GM12891 (cell line): ENCODE measurements around the gene COL12A1.

Experiments used
- POLR2A ChIP-seq: IDR thresholded peaks from 2 replicates; pipeline ENCODE4 v1.6.1; 2011; ENCODE audit warnings: low read depth, low read length, control low read depth
- POLR2AphosphoS5 ChIP-seq: IDR thresholded peaks from 2 replicates; pipeline ENCODE4 v1.6.1; 2011; ENCODE audit warnings: low read depth, low read length, control low read depth
- TAF1 ChIP-seq: IDR thresholded peaks from 2 replicates; pipeline ENCODE4 v1.6.1; 2011; ENCODE audit warnings: low read depth, low read length, control low read depth

DNA sequence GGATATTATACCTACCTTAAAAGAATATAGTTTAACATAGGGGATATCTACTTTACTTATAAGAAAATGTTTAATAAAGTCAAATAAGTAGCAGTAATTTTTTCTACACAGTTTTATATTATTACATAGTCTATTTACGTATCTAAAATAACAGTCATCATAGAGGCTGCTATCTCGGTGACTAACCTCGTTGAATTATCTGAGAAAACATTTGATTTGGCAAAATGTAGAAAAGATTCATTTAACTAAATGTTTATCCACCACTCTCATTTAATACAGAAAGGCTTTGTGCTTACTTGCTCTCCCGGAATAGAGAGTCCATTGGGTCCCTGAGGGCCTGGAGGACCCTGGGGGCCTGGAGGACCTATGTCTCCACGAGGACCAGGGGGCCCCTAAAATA is 103.6 kb downstream of the COL12A1 start:
- TF ChIP-seq POLR2A (no peak), POLR2AphosphoS5 (no peak), TAF1 (no peak)
